Adipocyte (in vitro differentiated cells): ENCODE data around the gene PPFIA2.

Experiments
- DNase-seq: peaks from one replicate; pipeline ENCODE4 v3.0.0-alpha.2; 2015; ENCODE audit warnings: low read depth
- H3K27me3 ChIP-seq: replicated peaks from 2 replicates; pipeline ENCODE4 v1.7.0; 2013; ENCODE audit warnings: mild to moderate bottlenecking, low read length, moderate library complexity; ENCODE audit not compliant: control insufficient read depth, insufficient read depth
- H3K36me3 ChIP-seq: 2 replicates; pipeline ENCODE4 v1.7.0; 2013; ENCODE audit warnings: low read length, mild to moderate bottlenecking, moderate library complexity; ENCODE audit not compliant: control insufficient read depth, insufficient read depth, severe bottlenecking
- H3K4me1 ChIP-seq: 2 replicates; pipeline ENCODE4 v1.7.0; 2013; ENCODE audit warnings: mild to moderate bottlenecking, low read length, moderate library complexity; ENCODE audit not compliant: control insufficient read depth, insufficient read depth
- H3K4me3 ChIP-seq: 2 replicates; pipeline ENCODE4 v1.7.0; 2013; ENCODE audit warnings: mild to moderate bottlenecking, low read length, moderate library complexity
- H3K9ac ChIP-seq: 2 replicates; pipeline ENCODE4 v1.7.0; 2013; ENCODE audit warnings: mild to moderate bottlenecking, low read length, moderate library complexity
- H3K9me3 ChIP-seq: 2 replicates; pipeline ENCODE4 v1.7.0; 2013; ENCODE audit warnings: mild to moderate bottlenecking, low read length, moderate library complexity; ENCODE audit not compliant: control insufficient read depth

Gene PPFIA2

DNA sequence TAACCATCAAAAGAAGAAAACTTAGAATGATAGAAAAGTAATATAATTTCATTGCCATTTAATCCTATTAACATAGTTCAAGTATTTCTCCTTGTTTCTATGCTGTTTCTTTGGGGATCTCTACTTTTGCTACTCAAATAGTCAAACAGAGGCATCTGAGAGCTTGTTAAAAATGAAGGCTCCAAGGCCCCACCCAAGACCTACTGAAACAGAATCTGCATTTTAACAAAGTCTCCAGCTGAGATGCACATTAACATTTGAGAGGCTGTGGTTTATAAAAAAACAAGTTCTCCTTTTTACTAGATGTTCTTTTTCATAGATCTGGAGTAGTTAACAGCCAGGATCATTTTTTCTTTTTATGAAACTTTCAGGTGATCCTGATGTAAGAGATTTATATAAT, 31.8 kb downstream of the PPFIA2 start:
- H3K27me3 ChIP-seq, result no peaks in the 10 kb centered on the region
- H3K9me3 ChIP-seq, result no peaks in the 10 kb centered on the region
- no peak overlapping the region for H3K4me3 ChIP-seq
- DNase-seq, result no peak
- H3K9ac ChIP-seq, result no peak overlapping the region
- no peaks in the 10 kb centered on the region for H3K36me3 ChIP-seq
- H3K4me1 ChIP-seq, result no peaks in the 10 kb centered on the region

DNA sequence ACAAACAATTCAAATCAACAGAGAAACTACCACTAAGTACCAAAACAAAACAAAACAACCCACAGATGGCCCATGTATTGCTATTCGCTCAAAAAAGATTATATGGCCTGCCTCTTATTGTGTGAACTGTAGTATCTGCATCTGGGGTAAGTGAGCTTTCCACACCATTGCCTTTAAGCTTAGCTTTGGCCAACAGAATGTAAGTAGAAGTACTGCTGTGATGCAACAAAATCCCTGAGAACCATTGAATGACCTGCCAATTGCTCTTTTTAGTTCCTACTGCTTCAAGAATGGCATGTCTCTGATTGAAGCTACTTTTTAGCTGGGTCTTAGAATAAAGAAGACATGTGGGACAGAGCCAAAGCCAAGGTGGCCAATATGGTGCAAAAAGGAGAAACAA, 32.5 kb downstream of the PPFIA2 start:
- H3K36me3 ChIP-seq, result no peaks in the 10 kb centered on the region
- no peak overlapping the region for H3K9ac ChIP-seq
- no peaks in the 10 kb centered on the region for H3K9me3 ChIP-seq
- no peaks in the 10 kb centered on the region for H3K27me3 ChIP-seq
- no peaks in the 10 kb centered on the region for H3K4me1 ChIP-seq
- no peak for DNase-seq
- no peak overlapping the region for H3K4me3 ChIP-seq

DNA sequence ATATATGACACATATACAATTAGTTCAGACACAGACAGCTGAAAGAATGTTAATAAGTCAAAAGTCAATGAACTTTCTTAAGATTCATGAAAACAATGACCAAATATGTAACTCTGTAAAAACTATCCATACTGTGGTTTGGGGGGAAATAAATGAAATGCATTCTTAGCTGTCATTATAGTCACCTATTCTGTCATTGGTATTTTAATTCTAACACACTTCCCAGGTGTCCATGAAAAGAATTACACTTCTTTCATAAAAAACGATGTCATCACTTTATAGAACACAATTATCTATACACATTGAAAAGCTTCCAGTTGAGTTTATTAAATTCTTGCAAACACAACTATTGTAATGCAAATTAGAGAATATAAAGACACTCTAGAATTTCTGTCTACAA, 35.8 kb downstream of the PPFIA2 start:
- H3K4me1 ChIP-seq, result no peaks in the 10 kb centered on the region
- no peaks in the 10 kb centered on the region for H3K36me3 ChIP-seq
- no peaks in the 10 kb centered on the region for H3K27me3 ChIP-seq
- H3K4me3 ChIP-seq, result no peak overlapping the region
- no peak for DNase-seq
- no peaks in the 10 kb centered on the region for H3K9me3 ChIP-seq
- no peak overlapping the region for H3K9ac ChIP-seq

- no peaks in the 10 kb centered on the region for H3K36me3 ChIP-seq
- no peak overlapping the region for H3K9ac ChIP-seq
- H3K27me3 ChIP-seq, result no peaks in the 10 kb centered on the region
- H3K4me3 ChIP-seq, result no peak overlapping the region
- peak; percentile 20 for DNase-seq
- no peaks in the 10 kb centered on the region for H3K9me3 ChIP-seq
- no peaks in the 10 kb centered on the region for H3K4me1 ChIP-seq
These were observed 37.1 kb downstream of the PPFIA2 start for GRCh38 chr12:81722004-81722403.

DNA sequence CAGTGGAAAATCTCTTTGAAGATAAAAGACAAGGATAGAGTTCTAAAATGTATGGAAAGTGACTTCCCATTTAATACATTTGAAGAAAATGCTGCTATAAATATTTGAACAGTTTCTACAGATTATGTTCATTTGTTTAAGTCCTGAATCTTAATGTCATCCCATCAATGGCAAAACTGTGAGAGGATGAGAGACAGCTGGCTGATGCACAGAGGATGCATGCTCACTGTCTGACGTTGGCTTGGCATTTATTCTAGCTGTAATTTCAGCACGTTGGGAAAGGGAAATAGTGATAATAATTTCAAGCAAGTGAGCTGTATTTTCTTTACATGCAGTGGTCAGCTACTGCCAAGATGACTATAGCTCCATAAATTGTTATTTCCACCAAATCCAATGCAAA, 40.5 kb downstream of the PPFIA2 start:
- Histone ChIP-seq H3K4me1 (no peaks in the 10 kb centered on the region), H3K36me3 (no peaks in the 10 kb centered on the region), H3K9me3 (no peaks in the 10 kb centered on the region), H3K9ac (no peak overlapping the region), H3K4me3 (no peak overlapping the region), H3K27me3 (no peaks in the 10 kb centered on the region)
- no peak for DNase-seq

GRCh38 chr12:81712536-81712935, 46.6 kb downstream of the PPFIA2 start:
- H3K4me1 ChIP-seq, result no peaks in the 10 kb centered on the region
- DNase-seq, result no peak
- H3K36me3 ChIP-seq, result no peaks in the 10 kb centered on the region
- H3K9ac ChIP-seq, result no peak overlapping the region
- no peak overlapping the region for H3K4me3 ChIP-seq
- H3K9me3 ChIP-seq, result no peaks in the 10 kb centered on the region
- H3K27me3 ChIP-seq, result no peaks in the 10 kb centered on the region

DNA sequence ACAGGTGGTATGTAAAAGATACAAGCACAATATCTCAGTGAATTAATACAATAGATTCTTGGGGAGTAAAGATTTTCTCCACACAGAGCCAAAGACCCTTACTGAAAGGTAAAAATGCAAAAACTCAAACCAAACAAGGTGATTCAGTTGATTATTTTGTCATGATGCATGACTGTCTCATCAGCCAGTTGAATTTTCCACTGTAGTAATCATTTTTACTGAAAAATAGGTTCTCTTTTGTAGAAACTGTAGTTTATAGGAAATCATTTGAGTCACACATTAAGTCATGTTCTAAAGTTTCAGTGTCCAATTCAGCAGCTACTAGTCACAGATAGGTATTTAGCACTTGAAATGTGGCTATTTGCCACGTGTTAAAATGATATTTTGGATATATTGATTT, 53.6 kb downstream of the PPFIA2 start:
- DNase-seq, result no peak
- H3K4me3 ChIP-seq, result no peak overlapping the region
- H3K27me3 ChIP-seq, result no peaks in the 10 kb centered on the region
- no peaks in the 10 kb centered on the region for H3K9me3 ChIP-seq
- H3K4me1 ChIP-seq, result no peaks in the 10 kb centered on the region
- no peak overlapping the region for H3K9ac ChIP-seq
- H3K36me3 ChIP-seq, result no peaks in the 10 kb centered on the region

GRCh38 chr12:81699551-81699950, 59.6 kb downstream of the PPFIA2 start:
- no peak overlapping the region for H3K4me3 ChIP-seq
- H3K27me3 ChIP-seq, result no peaks in the 10 kb centered on the region
- no peak overlapping the region for H3K9ac ChIP-seq
- DNase-seq, result peak; percentile 33
- peaks cover 12% of the 10 kb centered on the region for H3K4me1 ChIP-seq
- H3K36me3 ChIP-seq, result no peaks in the 10 kb centered on the region
- no peaks in the 10 kb centered on the region for H3K9me3 ChIP-seq

DNA sequence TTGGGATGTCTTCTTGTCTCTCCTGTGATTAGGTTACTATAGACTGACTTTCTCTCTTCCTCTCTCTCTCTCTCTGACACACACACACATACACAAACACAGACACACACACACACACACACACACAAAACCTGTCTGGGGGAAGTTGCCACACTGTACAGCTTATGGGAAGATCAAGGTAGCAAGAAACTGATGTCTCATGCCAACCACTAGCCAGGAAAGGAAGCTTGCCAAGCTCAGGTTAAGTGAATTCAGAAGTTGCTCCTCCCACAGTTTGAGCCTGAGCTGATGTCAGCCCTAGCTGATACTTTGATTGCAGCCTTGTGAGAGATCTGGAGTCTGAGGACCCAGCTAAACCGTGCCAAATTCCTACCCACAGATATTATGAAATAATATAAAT, 67.1 kb downstream of the PPFIA2 start:
- no peak overlapping the region for H3K4me3 ChIP-seq
- DNase-seq, result no peak

DNA sequence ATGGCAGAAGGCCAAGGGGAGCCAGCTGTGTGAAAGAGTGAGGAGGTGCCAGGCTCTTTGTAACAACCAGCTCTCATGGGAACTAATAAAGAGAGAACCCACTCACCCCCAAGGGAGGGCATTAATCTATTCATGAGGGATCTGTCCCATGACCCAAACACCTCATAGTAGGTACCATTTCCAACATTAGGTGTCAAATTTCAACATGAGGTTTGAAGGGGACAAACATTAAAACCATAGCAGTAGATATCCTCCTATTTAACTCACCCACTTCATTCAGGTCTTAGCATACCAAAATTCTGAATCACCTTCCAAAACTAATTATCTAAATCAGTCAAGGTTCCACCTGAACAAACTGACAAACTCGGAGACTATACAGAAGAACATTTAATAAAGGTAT, 75.3 kb downstream of the PPFIA2 start:
- no peak overlapping the region for H3K4me3 ChIP-seq
- DNase-seq, result no peak
- H3K9ac ChIP-seq, result no peak overlapping the region

More for the DNA sequence above, 67.1 kb downstream of the PPFIA2 start:
- Histone ChIP-seq H3K36me3 (no peaks in the 10 kb centered on the region), H3K9me3 (no peaks in the 10 kb centered on the region), H3K4me1 (peaks cover 7% of the 10 kb centered on the region), H3K27me3 (no peaks in the 10 kb centered on the region), H3K9ac (no peak overlapping the region)

GRCh38 chr12:81679614-81680013, 79.5 kb downstream of the PPFIA2 start:
- H3K4me1 ChIP-seq, result no peaks in the 10 kb centered on the region
- H3K4me3 ChIP-seq, result no peak overlapping the region
- no peaks in the 10 kb centered on the region for H3K9me3 ChIP-seq
- no peaks in the 10 kb centered on the region for H3K27me3 ChIP-seq
- no peaks in the 10 kb centered on the region for H3K36me3 ChIP-seq
- no peak for DNase-seq
- no peak overlapping the region for H3K9ac ChIP-seq

More for the DNA sequence above, 75.3 kb downstream of the PPFIA2 start:
- Histone ChIP-seq H3K9me3 (no peaks in the 10 kb centered on the region), H3K36me3 (no peaks in the 10 kb centered on the region), H3K27me3 (no peaks in the 10 kb centered on the region), H3K4me1 (no peaks in the 10 kb centered on the region)

DNA sequence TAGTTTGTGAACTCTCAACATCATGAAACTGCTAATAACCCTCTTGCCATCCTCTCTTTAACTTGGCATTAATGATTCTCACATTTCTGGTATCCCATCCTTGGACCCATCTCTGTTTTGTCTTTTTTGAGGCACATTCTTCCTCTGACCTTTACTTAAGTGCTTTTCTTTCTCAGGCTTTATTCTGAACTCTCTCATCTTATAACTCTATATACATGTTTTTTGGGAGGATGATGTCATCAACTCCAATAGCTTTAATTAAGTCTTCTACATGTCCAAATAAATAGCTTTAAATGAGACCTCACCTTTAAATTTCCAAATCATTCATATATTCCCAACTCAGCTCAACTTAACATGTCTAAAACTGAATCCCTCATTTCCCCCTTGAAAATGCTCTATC, 88.4 kb downstream of the PPFIA2 start:
- Histone ChIP-seq H3K4me1 (peaks cover 6% of the 10 kb centered on the region), H3K4me3 (no peak overlapping the region), H3K9me3 (no peaks in the 10 kb centered on the region), H3K27me3 (no peaks in the 10 kb centered on the region), H3K36me3 (no peaks in the 10 kb centered on the region), H3K9ac (no peak overlapping the region)
- DNase-seq, result no peak
